Thyroid gland (tissue), 4 donors: ENCODE data around the gene POLR3E.

Experiments used
- CTCF ChIP-seq, 6 experiments: fragments of 200-600 bp in 3 of 6; fragments of 450-650 bp in 3 of 6; sonication (generic) in 3 of 6; IDR thresholded peaks; one replicate each; pipeline ENCODE4 v1.5.1; 2016 to 2019; ENCODE audit warnings: antibody characterized with exemption in 6 of 6, mild to moderate bottlenecking in 2 of 6, inconsistent platforms in 1 of 6, moderate library complexity in 1 of 6
- POLR2A ChIP-seq, 2 donors: fragments of 450-650 bp; IDR thresholded peaks; one replicate each; pipeline ENCODE4 v1.6.1; 2017; ENCODE audit warnings: antibody characterized with exemption in 2 of 2, mild to moderate bottlenecking in 2 of 2, moderate library complexity in 1 of 2

- TF ChIP-seq POLR2A (IDR thresholded peaks at IDR 0.05) (no peak), CTCF (IDR thresholded peaks at IDR 0.05) (no peak)
Observed at GRCh38 chr16:22364241-22364640, 67.0 kb downstream of the POLR3E start.
